Measurements from ENCODE around the gene JPH2. TPM values are rescaled to one million over a fixed set of nuclear protein-coding genes. Genes with fewer than 3 reads are reported as not detected.

JPH2 gene
- total RNA-seq, 2 donors from 2014 or later: 78.3 to 93.5 TPM

- no peak for DNase-seq
- no peak for ATAC-seq
- intact Hi-C loops (cut with DNase I): loop anchor here (2.0 to 5.0 kb wide), 2 partner anchors 70 to 71 kb away; partner anchors contain the start of gene JPH2 (in 1 of the 2)
These were observed 69.4 kb downstream of the JPH2 start for GRCh38 chr20:44117296-44118184.

GRCh38 chr20:44115762-44116644 is 71.0 kb downstream of the JPH2 start:
- no peak for DNase-seq
- intact Hi-C loops (cut with DNase I): loop anchor here (2.0 to 5.0 kb wide), 2 partner anchors 71 to 73 kb away; partner anchors contain the start of gene JPH2 (in 1 of the 2)
- ATAC-seq: peak in 1 of 2 donors; percentile 10

GRCh38 chr20:44115181-44115580 is 71.8 kb downstream of the JPH2 start:
- intact Hi-C loops (cut with DNase I): loop anchor here in 1 of 2 donors (5.0 kb wide), 1 partner anchor 72 kb away; the partner anchor contains the start of gene JPH2
- no peak for DNase-seq
- no peak for ATAC-seq

- intact Hi-C loops (cut with DNase I): no loop called here
- DNase-seq (no peak), ATAC-seq (no peak)
These were observed 73.2 kb downstream of the JPH2 start for GRCh38 chr20:44113618-44114376.

GRCh38 chr20:44112889-44113617 is 73.9 kb downstream of the JPH2 start:
- no peak for ATAC-seq
- intact Hi-C loops (cut with DNase I): no loop called here
- DNase-seq: no peak

GRCh38 chr20:44112456-44112855 is 74.5 kb downstream of the JPH2 start:
- intact Hi-C loops (cut with DNase I): no loop called here
- ATAC-seq (no peak), DNase-seq (no peak)

GRCh38 chr20:44111712-44112335 is 75.2 kb downstream of the JPH2 start:
- intact Hi-C loops (cut with DNase I): no loop called here
- DNase-seq (no peak), ATAC-seq (no peak)

- no peak for ATAC-seq
- DNase-seq: no peak
- intact Hi-C loops (cut with DNase I): no loop called here
These were observed 76.0 kb downstream of the JPH2 start for GRCh38 chr20:44110816-44111568.

- no peak for DNase-seq
- intact Hi-C loops (cut with DNase I): no loop called here
- ATAC-seq: peak; percentile 17 to 31
These were observed 77.0 kb downstream of the JPH2 start for GRCh38 chr20:44109951-44110361.

GRCh38 chr20:44106615-44107014 is 80.4 kb downstream of the JPH2 start:
- ATAC-seq (no peak), DNase-seq (no peak)
- intact Hi-C loops (cut with DNase I): no loop called here

GRCh38 chr20:44104798-44105517 is 82.0 kb downstream of the JPH2 start:
- intact Hi-C loops (cut with DNase I): no loop called here
- DNase-seq: no peak
- ATAC-seq: peak; percentile 70 to 73

GRCh38 chr20:44102582-44102981 is 84.4 kb downstream of the JPH2 start:
- DNase-seq: no peak
- no peak for ATAC-seq
- intact Hi-C loops (cut with DNase I): no loop called here

GRCh38 chr20:44099832-44100231 is 87.2 kb downstream of the JPH2 start:
- no peak for DNase-seq
- intact Hi-C loops (cut with DNase I): no loop called here
- ATAC-seq: no peak

- intact Hi-C loops (cut with DNase I): no loop called here
- ATAC-seq (no peak), DNase-seq (no peak)
These were observed 88.3 kb downstream of the JPH2 start for GRCh38 chr20:44098657-44099056.

GRCh38 chr20:44098256-44098630 is 88.7 kb downstream of the JPH2 start:
- DNase-seq (no peak), ATAC-seq (no peak)
- intact Hi-C loops (cut with DNase I): no loop called here

GRCh38 chr20:44097521-44098255 is 89.3 kb downstream of the JPH2 start:
- no peak for DNase-seq
- ATAC-seq: peak in 1 of 2 donors; percentile 17
- intact Hi-C loops (cut with DNase I): no loop called here
